HCT116 (cell line): Measurements from ENCODE around the gene HMSD. TPM values are rescaled to one million over a fixed set of nuclear protein-coding genes. Genes with fewer than 3 reads are reported as not detected.

ENCODE experiments used
- ATAC-seq: fragments of 200-7000 bp; cut with Tn5 transposase; 2 replicates; pipeline ENCODE4 v1.9.1; 2020; ENCODE audit warnings: mild to moderate bottlenecking, moderate library complexity
- BruUV-seq: library from RNA; stranded (reverse); fragments of 400-500 nt; replicated peaks from 2 replicates; lab custom pipeline; 2021; lab: Mats Ljungman, UMichigan
- CTCF ChIA-PET: fragments of 300-600 bp; sonication (Branson Sonifier 250); formaldehyde crosslinking; loops from one replicate; lab custom pipeline; 2021; ENCODE audit warnings: antibody characterized with exemption; lab: Charles Lee
- POLR2A ChIA-PET: fragments of 300-600, 350-600 bp; sonication (Branson Sonifier 250); formaldehyde crosslinking; loops from one replicate; lab custom pipeline; 2021; ENCODE audit warnings: antibody characterized with exemption; lab: Charles Lee
- RAD21 ChIA-PET, 2 experiments: fragments of 300-600 bp; sonication (Branson Sonifier 250); formaldehyde crosslinking; loops; one replicate each; lab custom pipeline; 2023; ENCODE audit warnings: low total read pairs in 2 of 2; ENCODE audit not compliant: uncharacterized antibody in 2 of 2, unreplicated experiment in 2 of 2, low non-redundant PET in 1 of 2; lab: Charles Lee
- DNase-seq: peaks from one replicate; pipeline ENCODE4 v3.0.0-alpha.2; 2010; ENCODE audit warnings: low read depth, low spot score
- H2AFZ ChIP-seq: fragments of 200-600 bp; shearing (Covaris generic), sonication (generic); 2 replicates; pipeline ENCODE4 v1.6.1; 2017; ENCODE audit warnings: low read depth, mixed run types, mixed read lengths, antibody characterized with exemption, low read length; ENCODE audit not compliant: poor library complexity, severe bottlenecking
- H3K27ac ChIP-seq: 2 replicates; pipeline ENCODE4 v1.5.1; 2012; ENCODE audit warnings: low read depth, low read length
- H3K27me3 ChIP-seq: fragments of 200-600 bp; sonication (generic); 2 replicates; pipeline ENCODE4 v1.6.1; 2016; ENCODE audit warnings: mixed run types, low read length, mixed read lengths; ENCODE audit not compliant: insufficient read depth
- H3K36me3 ChIP-seq, 2 experiments: fragments of 200-500 bp in 1 of 2; fragments of 200-600 bp in 1 of 2; sonication (Bioruptor generic) in 1 of 2; sonication (generic) in 1 of 2; 2 replicates each; pipeline versions ENCODE4 v1.5.1 to v1.6.1; 2014 to 2016; ENCODE audit warnings: low read length in 2 of 2, inconsistent platforms in 1 of 2, mixed read lengths in 1 of 2, mixed run types in 1 of 2; ENCODE audit not compliant: insufficient read depth in 2 of 2, control insufficient read depth in 1 of 2
- H3K4me1 ChIP-seq, 2 experiments: fragments of 200-600 bp in 1 of 2; sonication (generic) in 1 of 2; 2 replicates each; pipeline versions ENCODE4 v1.5.1 to v1.6.1; 2012 to 2017; ENCODE audit warnings: low read length in 2 of 2, inconsistent platforms in 1 of 2, mild to moderate bottlenecking in 1 of 2, mixed read lengths in 1 of 2, mixed run types in 1 of 2, moderate library complexity in 1 of 2; ENCODE audit not compliant: insufficient read depth in 2 of 2, control insufficient read depth in 1 of 2
- H3K4me2 ChIP-seq: fragments of 200-600 bp; sonication (generic); 2 replicates; pipeline ENCODE4 v1.6.1; 2017; ENCODE audit warnings: mixed run types, low read length, mixed read lengths
- H3K4me3 ChIP-seq, 2 experiments: fragments of 200-600 bp in 1 of 2; sonication (generic) in 1 of 2; replicated peaks in 1 of 2; 2 replicates each; pipeline ENCODE4 v1.5.1; 2011 to 2016; ENCODE audit warnings: low read length in 2 of 2, control low read depth in 1 of 2, low read depth in 1 of 2, mild to moderate bottlenecking in 1 of 2, mixed read lengths in 1 of 2, mixed run types in 1 of 2
- H3K79me2 ChIP-seq: fragments of 200-600 bp; sonication (generic); 2 replicates; pipeline ENCODE4 v1.6.1; 2017; ENCODE audit warnings: mild to moderate bottlenecking, mixed run types, low read length, moderate library complexity, mixed read lengths; ENCODE audit not compliant: insufficient read depth
- H3K9ac ChIP-seq: fragments of 200-600 bp; sonication (generic); 2 replicates; pipeline ENCODE4 v1.6.1; 2016; ENCODE audit warnings: low read length, mixed read lengths
- H3K9me2 ChIP-seq: fragments of 200-600 bp; sonication (generic), shearing (Covaris generic); 2 replicates; pipeline ENCODE4 v1.6.1; 2017; ENCODE audit warnings: mixed run types, mild to moderate bottlenecking, moderate library complexity; ENCODE audit not compliant: insufficient read depth
- H3K9me3 ChIP-seq, 2 experiments: fragments of 200-500 bp in 1 of 2; fragments of 200-600 bp in 1 of 2; sonication (Bioruptor generic) in 1 of 2; sonication (generic) in 1 of 2; 2 replicates each; pipeline ENCODE4 v1.6.1; 2014 to 2017; ENCODE audit warnings: low read length in 2 of 2, mixed read lengths in 2 of 2, inconsistent platforms in 1 of 2, low read depth in 1 of 2, mild to moderate bottlenecking in 1 of 2, mixed run types in 1 of 2, moderate library complexity in 1 of 2; ENCODE audit not compliant: control insufficient read depth in 1 of 2, insufficient read depth in 1 of 2
- H4K20me1 ChIP-seq: fragments of 200-600 bp; sonication (generic), shearing (Covaris generic); 2 replicates; pipeline ENCODE4 v1.6.1; 2017; ENCODE audit warnings: mixed run types, mild to moderate bottlenecking, moderate library complexity; ENCODE audit not compliant: insufficient read depth
- CEBPB ChIP-seq: IDR thresholded peaks from 2 replicates; pipeline ENCODE4 v1.6.1; 2012; ENCODE audit warnings: low read depth
- EGR1 ChIP-seq: IDR thresholded peaks from 2 replicates; pipeline ENCODE4 v1.6.1; 2012; ENCODE audit warnings: low read depth
- EZH2 ChIP-seq: fragments of 200-600 bp; sonication (generic); IDR thresholded peaks from 2 replicates; pipeline ENCODE4 v1.6.1; 2017; ENCODE audit warnings: antibody characterized with exemption, mixed run types
- EZH2phosphoT487 ChIP-seq: fragments of 200-600 bp; IDR thresholded peaks from 2 replicates; pipeline ENCODE4 v1.6.1; 2018; ENCODE audit warnings: antibody characterized with exemption, borderline replicate concordance
- FOSL1 ChIP-seq: IDR thresholded peaks from 2 replicates; pipeline ENCODE4 v1.6.1; 2012; ENCODE audit warnings: low read depth
- JUND ChIP-seq: IDR thresholded peaks from 2 replicates; pipeline ENCODE4 v1.6.1; 2012
- POLR2A ChIP-seq: IDR thresholded peaks from 2 replicates; pipeline ENCODE4 v1.7.0; 2011; ENCODE audit warnings: borderline replicate concordance; ENCODE audit not compliant: insufficient read depth, insufficient read length; ENCODE audit errors: extremely low read depth
- RAD21 ChIP-seq: IDR thresholded peaks from 2 replicates; pipeline ENCODE4 v1.6.1; 2012; ENCODE audit warnings: low read depth, mild to moderate bottlenecking
- SIN3A ChIP-seq: IDR thresholded peaks from 2 replicates; pipeline ENCODE4 v1.6.1; 2012; ENCODE audit warnings: low read depth
- SP1 ChIP-seq: IDR thresholded peaks from 2 replicates; pipeline ENCODE4 v1.6.1; 2012; ENCODE audit warnings: low read depth
- SRF ChIP-seq: IDR thresholded peaks from 2 replicates; pipeline ENCODE4 v1.6.1; 2012; ENCODE audit warnings: low read depth
- TCF7L2 ChIP-seq: IDR thresholded peaks from 2 replicates; pipeline ENCODE4 v1.7.0; 2011; ENCODE audit warnings: borderline replicate concordance, inconsistent platforms; ENCODE audit not compliant: insufficient read depth, insufficient read length; ENCODE audit errors: extremely low read depth
- YY1 ChIP-seq: IDR thresholded peaks from 2 replicates; pipeline ENCODE4 v1.6.1; 2011; ENCODE audit warnings: low read length, low read depth, moderate library complexity, mild to moderate bottlenecking; ENCODE audit not compliant: insufficient replicate concordance; ENCODE audit errors: extremely low read depth
- ZFX ChIP-seq: fragments of 450-650 bp; IDR thresholded peaks from 2 replicates; pipeline ENCODE4 v1.6.1; 2017
- ZNF274 ChIP-seq: fragments of 200-500 bp; sonication (Bioruptor generic); IDR thresholded peaks from 2 replicates; pipeline ENCODE4 v1.6.1; 2014; ENCODE audit warnings: mild to moderate bottlenecking, low read depth, low read length, inconsistent platforms
- intact Hi-C: fragments of 100-400 bp; cut with micrococcal nuclease; formaldehyde crosslinking; loops from 2 replicates; pipeline ENCODE4 v1.10.0; 2022
- total RNA-seq: library from RNA; stranded (reverse); gene quantifications from one replicate; pipeline ENCODE4 v1.2.1, GENCODE V29; 2021; ENCODE audit not compliant: unreplicated experiment
- TF ChIP-seq, protein P1 (sequence below): IDR thresholded peaks from 2 replicates; pipeline ENCODE4 v1.6.1; 2012; ENCODE audit warnings: low read depth
- TF ChIP-seq, protein P2 (sequence below): IDR thresholded peaks from 2 replicates; pipeline ENCODE4 v1.6.1; 2012
- TF ChIP-seq, protein P3 (sequence below): IDR thresholded peaks from 2 replicates; pipeline ENCODE4 v1.6.1; 2012
- TF ChIP-seq, protein P4 (sequence below), 3 experiments: fragments of 200-600 bp in 1 of 3; sonication (generic) in 1 of 3; IDR thresholded peaks in 2 of 3; conservative IDR thresholded peaks in 1 of 3; 2 replicates each; pipeline ENCODE4 v1.5.1; 2012 to 2017; ENCODE audit warnings: low read depth in 2 of 3, low read length in 2 of 3, antibody characterized with exemption in 1 of 3, borderline replicate concordance in 1 of 3, control low read depth in 1 of 3, mild to moderate bottlenecking in 1 of 3, mixed read lengths in 1 of 3, mixed run types in 1 of 3, moderate library complexity in 1 of 3; ENCODE audit not compliant: insufficient read depth in 1 of 3

Gene HMSD
- total RNA-seq, 1 experiment from 2014 or later, result 5.3 TPM

DNA sequence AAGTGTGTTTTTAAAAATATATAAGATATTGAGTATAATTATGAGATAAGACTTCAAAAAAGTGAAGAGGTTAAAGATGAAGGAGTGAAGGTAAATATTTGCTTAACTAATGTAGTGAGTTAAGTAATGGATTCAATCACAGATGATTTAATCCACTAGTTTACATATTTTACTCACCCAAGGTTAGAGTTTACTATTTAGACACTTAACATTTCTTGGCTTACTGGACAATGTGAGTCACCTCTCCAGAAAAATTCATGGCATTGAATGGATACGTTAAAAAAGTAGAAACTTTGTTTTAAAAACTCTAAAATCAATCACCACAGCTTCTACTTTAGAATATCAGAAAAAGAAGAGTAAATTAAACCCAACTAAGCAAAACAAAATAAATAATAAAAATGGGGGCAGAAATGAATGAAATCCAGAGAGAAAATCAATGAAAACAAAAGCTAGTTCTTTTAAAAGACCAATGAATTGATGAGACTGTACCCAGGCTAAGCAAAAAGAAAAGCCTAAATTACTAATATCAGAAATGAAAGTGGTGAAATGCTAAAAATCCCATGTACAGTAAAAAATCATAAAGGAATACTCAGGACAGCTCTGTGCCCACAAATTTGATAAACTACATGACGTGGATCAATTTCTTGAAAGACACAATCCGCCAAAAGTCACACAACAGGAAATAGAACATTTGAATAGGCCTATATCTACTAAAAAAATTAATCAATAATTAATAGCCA is 1.9 kb upstream of the HMSD start:
- Histone ChIP-seq H3K4me2 (no peak overlapping the region), H3K9ac (no peak overlapping the region), H2AFZ (peak overlapping the region; percentile 1), H3K9me2 (no peaks in the 10 kb centered on the region), H3K27ac (no peak overlapping the region), H3K9me3 (no peaks in the 10 kb centered on the region), H4K20me1 (no peaks in the 10 kb centered on the region), H3K79me2 (no peaks in the 10 kb centered on the region), H3K36me3 (no peaks in the 10 kb centered on the region), H3K4me1 (peaks cover 0 to 15% of the 10 kb centered on the region in 2 experiments; a peak in 2 of 4 replicates), H3K4me3 (no peak overlapping the region), H3K27me3 (no peaks in the 10 kb centered on the region)
- no peak for ATAC-seq
- intact Hi-C loops, result no loop called here
- DNase-seq, result no peak
- RAD21 ChIA-PET, result no interaction called here
- POLR2A ChIA-PET, result no interaction called here
- no peak for TF ChIP-seq ZNF274
- TF ChIP-seq POLR2A, result no peak
- TF ChIP-seq, protein P1, sequence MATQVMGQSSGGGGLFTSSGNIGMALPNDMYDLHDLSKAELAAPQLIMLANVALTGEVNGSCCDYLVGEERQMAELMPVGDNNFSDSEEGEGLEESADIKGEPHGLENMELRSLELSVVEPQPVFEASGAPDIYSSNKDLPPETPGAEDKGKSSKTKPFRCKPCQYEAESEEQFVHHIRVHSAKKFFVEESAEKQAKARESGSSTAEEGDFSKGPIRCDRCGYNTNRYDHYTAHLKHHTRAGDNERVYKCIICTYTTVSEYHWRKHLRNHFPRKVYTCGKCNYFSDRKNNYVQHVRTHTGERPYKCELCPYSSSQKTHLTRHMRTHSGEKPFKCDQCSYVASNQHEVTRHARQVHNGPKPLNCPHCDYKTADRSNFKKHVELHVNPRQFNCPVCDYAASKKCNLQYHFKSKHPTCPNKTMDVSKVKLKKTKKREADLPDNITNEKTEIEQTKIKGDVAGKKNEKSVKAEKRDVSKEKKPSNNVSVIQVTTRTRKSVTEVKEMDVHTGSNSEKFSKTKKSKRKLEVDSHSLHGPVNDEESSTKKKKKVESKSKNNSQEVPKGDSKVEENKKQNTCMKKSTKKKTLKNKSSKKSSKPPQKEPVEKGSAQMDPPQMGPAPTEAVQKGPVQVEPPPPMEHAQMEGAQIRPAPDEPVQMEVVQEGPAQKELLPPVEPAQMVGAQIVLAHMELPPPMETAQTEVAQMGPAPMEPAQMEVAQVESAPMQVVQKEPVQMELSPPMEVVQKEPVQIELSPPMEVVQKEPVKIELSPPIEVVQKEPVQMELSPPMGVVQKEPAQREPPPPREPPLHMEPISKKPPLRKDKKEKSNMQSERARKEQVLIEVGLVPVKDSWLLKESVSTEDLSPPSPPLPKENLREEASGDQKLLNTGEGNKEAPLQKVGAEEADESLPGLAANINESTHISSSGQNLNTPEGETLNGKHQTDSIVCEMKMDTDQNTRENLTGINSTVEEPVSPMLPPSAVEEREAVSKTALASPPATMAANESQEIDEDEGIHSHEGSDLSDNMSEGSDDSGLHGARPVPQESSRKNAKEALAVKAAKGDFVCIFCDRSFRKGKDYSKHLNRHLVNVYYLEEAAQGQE, result no peak
- TF ChIP-seq SRF, result no peak
- TF ChIP-seq, protein P2, sequence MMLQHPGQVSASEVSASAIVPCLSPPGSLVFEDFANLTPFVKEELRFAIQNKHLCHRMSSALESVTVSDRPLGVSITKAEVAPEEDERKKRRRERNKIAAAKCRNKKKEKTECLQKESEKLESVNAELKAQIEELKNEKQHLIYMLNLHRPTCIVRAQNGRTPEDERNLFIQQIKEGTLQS, result no peak
- TF ChIP-seq SP1, result no peak
- TF ChIP-seq, protein P3, sequence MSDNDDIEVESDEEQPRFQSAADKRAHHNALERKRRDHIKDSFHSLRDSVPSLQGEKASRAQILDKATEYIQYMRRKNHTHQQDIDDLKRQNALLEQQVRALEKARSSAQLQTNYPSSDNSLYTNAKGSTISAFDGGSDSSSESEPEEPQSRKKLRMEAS, result no peak
- TF ChIP-seq, protein P4, sequence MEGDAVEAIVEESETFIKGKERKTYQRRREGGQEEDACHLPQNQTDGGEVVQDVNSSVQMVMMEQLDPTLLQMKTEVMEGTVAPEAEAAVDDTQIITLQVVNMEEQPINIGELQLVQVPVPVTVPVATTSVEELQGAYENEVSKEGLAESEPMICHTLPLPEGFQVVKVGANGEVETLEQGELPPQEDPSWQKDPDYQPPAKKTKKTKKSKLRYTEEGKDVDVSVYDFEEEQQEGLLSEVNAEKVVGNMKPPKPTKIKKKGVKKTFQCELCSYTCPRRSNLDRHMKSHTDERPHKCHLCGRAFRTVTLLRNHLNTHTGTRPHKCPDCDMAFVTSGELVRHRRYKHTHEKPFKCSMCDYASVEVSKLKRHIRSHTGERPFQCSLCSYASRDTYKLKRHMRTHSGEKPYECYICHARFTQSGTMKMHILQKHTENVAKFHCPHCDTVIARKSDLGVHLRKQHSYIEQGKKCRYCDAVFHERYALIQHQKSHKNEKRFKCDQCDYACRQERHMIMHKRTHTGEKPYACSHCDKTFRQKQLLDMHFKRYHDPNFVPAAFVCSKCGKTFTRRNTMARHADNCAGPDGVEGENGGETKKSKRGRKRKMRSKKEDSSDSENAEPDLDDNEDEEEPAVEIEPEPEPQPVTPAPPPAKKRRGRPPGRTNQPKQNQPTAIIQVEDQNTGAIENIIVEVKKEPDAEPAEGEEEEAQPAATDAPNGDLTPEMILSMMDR (IDR thresholded peaks at IDR 0.05 in 2 of 3, conservative IDR thresholded peaks at IDR 0.05 in 1 of 3; ENCODE audit: borderline replicate concordance in 1 of 3, insufficient read depth in 1 of 3, low read depth in 2 of 3, low read length in 2 of 3), result no peak
- TF ChIP-seq ZFX, result no peak
- TF ChIP-seq TCF7L2, result no peak
- TF ChIP-seq YY1, result no peak
- no peak for TF ChIP-seq RAD21
- no peak for TF ChIP-seq EGR1
- TF ChIP-seq FOSL1, result no peak
- TF ChIP-seq SIN3A, result no peak
- no peak for TF ChIP-seq JUND
- no peak for TF ChIP-seq EZH2phosphoT487
- no peak for TF ChIP-seq EZH2
- TF ChIP-seq CEBPB, result no peak
- BruUV-seq, result no TSS peak
- CTCF ChIA-PET, result no interaction called here
